GM19239 (cell line): ENCODE data around the gene AMER3.

ENCODE experiments used
- DNase-seq: peaks from one replicate; pipeline ENCODE4 v3.0.0; 2011; ENCODE audit warnings: low spot score; ENCODE audit not compliant: insufficient read length
- FAIRE-seq: peaks from 2 replicates; lab custom pipeline; 2011; peaks lifted over from hg19 to GRCh38; lab: Jason Lieb, UNC

AMER3 gene

GRCh38 chr2:130810490-130810889, 55.1 kb downstream of the AMER3 start:
- DNase-seq (no peak), FAIRE-seq (no peak)

- DNase-seq (no peak), FAIRE-seq (no peak)
Observed at GRCh38 chr2:130813722-130814121, 58.4 kb downstream of the AMER3 start.

GRCh38 chr2:130814931-130815680, 59.8 kb downstream of the AMER3 start:
- FAIRE-seq, result no peak
- DNase-seq, result no peak
